NCI-H1105 (cell line): ENCODE results near the gene PIGC.
A peak's percentile ranks its signal among the peaks of the same experiment; 100 is the strongest.

ENCODE experiments used
- DNase-seq: peaks from one replicate; lab custom pipeline; 2025; lab: John Stamatoyannopoulos, UW

PIGC gene

GRCh38 chr1:172443666-172444453 lies at the start of gene PIGC:
Gene PIGC (minus strand): TSS chr1:172444069. CDS start chr1:172442622, 1,447 bp downstream.
- peak; percentile 81 for DNase-seq

- no peak for DNase-seq
Observed at GRCh38 chr1:172492421-172492820, 48.6 kb upstream of the PIGC start.

- DNase-seq, result no peak
Observed at GRCh38 chr1:172489847-172490246, 46.0 kb upstream of the PIGC start.

GRCh38 chr1:172488393-172488792 lies 44.5 kb upstream of the PIGC start:
- DNase-seq, result no peak

- DNase-seq, result no peak
Observed at GRCh38 chr1:172487550-172487949, 43.7 kb upstream of the PIGC start.

- DNase-seq, result no peak
Observed at GRCh38 chr1:172486805-172487454, 43.1 kb upstream of the PIGC start.

- DNase-seq, result no peak
Observed at GRCh38 chr1:172485626-172486025, 41.8 kb upstream of the PIGC start.

GRCh38 chr1:172484252-172484651 lies 40.4 kb upstream of the PIGC start:
- no peak for DNase-seq

GRCh38 chr1:172483448-172483847 lies 39.6 kb upstream of the PIGC start:
- DNase-seq, result no peak

- no peak for DNase-seq
Observed at GRCh38 chr1:172482044-172482443, 38.2 kb upstream of the PIGC start.

GRCh38 chr1:172480431-172480830 lies 36.6 kb upstream of the PIGC start:
- DNase-seq, result no peak

- DNase-seq, result no peak
Observed at GRCh38 chr1:172478485-172478884, 34.6 kb upstream of the PIGC start.

GRCh38 chr1:172477741-172478140 lies 33.9 kb upstream of the PIGC start:
- DNase-seq, result no peak

GRCh38 chr1:172477216-172477615 lies 33.3 kb upstream of the PIGC start:
- no peak for DNase-seq

- DNase-seq, result no peak
Observed at GRCh38 chr1:172476218-172476811, 32.4 kb upstream of the PIGC start.

GRCh38 chr1:172473842-172474241 lies 30.0 kb upstream of the PIGC start:
- DNase-seq, result no peak

- no peak for DNase-seq
Observed at GRCh38 chr1:172473302-172473701, 29.4 kb upstream of the PIGC start.

- no peak for DNase-seq
Observed at GRCh38 chr1:172472495-172472894, 28.6 kb upstream of the PIGC start.

- DNase-seq, result no peak
Observed at GRCh38 chr1:172471666-172472065, 27.8 kb upstream of the PIGC start.

GRCh38 chr1:172470149-172470548 lies 26.3 kb upstream of the PIGC start:
- DNase-seq, result no peak

GRCh38 chr1:172469717-172470116 lies 25.8 kb upstream of the PIGC start:
- DNase-seq, result no peak

- no peak for DNase-seq
Observed at GRCh38 chr1:172468296-172468695, 24.4 kb upstream of the PIGC start.

- no peak for DNase-seq
Observed at GRCh38 chr1:172467446-172467845, 23.6 kb upstream of the PIGC start.
